Effector memory CD4-positive, alpha-beta T cell (primary cell): ENCODE data around the gene SMG7.

Experiments
- DNase-seq, 3 donors: peaks; one replicate each; pipeline ENCODE4 v3.0.0-alpha.2; 2020
- H3K27ac ChIP-seq: 2 replicates; pipeline ENCODE4 v1.7.0; 2013; ENCODE audit warnings: mild to moderate bottlenecking, low read length, moderate library complexity; ENCODE audit not compliant: insufficient read depth, poor library complexity, severe bottlenecking
- H3K27me3 ChIP-seq: replicated peaks from 2 replicates; pipeline ENCODE4 v1.7.0; 2013; ENCODE audit warnings: mild to moderate bottlenecking, low read length; ENCODE audit not compliant: insufficient read depth, control insufficient read depth, poor library complexity, severe bottlenecking
- H3K36me3 ChIP-seq: 2 replicates; pipeline ENCODE4 v1.7.0; 2013; ENCODE audit warnings: mild to moderate bottlenecking, low read length, moderate library complexity; ENCODE audit not compliant: control insufficient read depth, insufficient read depth
- H3K4me1 ChIP-seq: 2 replicates; pipeline ENCODE4 v1.7.0; 2013; ENCODE audit warnings: low read length, mild to moderate bottlenecking; ENCODE audit not compliant: control insufficient read depth, insufficient read depth, poor library complexity, severe bottlenecking
- H3K4me3 ChIP-seq: 2 replicates; pipeline ENCODE4 v1.7.0; 2013; ENCODE audit warnings: low read length, low read depth, mild to moderate bottlenecking; ENCODE audit not compliant: insufficient read depth, poor library complexity, severe bottlenecking
- H3K9me3 ChIP-seq: 2 replicates; pipeline ENCODE4 v1.7.0; 2013; ENCODE audit warnings: mild to moderate bottlenecking, low read length, moderate library complexity; ENCODE audit not compliant: control insufficient read depth

Gene SMG7

GRCh38 chr1:183593356-183593755, 121.1 kb downstream of the SMG7 start:
- Histone ChIP-seq H3K27ac (no peak overlapping the region), H3K4me1 (peaks cover 14% of the 10 kb centered on the region), H3K27me3 (no peaks in the 10 kb centered on the region), H3K9me3 (no peaks in the 10 kb centered on the region), H3K36me3 (no peaks in the 10 kb centered on the region), H3K4me3 (no peak overlapping the region)
- DNase-seq: no peak

DNA sequence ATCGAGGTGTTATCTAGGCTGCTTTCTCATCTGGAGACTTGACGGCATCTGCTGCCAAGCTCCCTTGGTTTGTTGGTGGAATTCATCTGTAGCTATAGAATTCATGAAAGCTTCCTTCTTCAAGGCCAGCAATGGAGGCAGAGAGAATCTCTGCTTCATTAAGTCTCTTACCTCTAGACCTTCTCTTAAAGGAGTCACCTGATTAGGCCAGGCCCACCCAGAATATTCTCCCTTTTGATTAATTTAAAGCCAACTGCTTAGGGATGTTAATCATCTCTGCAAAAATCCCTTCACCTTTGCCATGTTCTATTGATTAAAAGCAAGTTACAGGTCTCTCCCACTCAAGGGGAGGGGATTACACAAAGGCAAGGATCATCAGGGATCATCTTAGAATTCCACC, 123.2 kb downstream of the SMG7 start:
- H3K9me3 ChIP-seq: no peaks in the 10 kb centered on the region
- no peak overlapping the region for H3K4me3 ChIP-seq
- no peaks in the 10 kb centered on the region for H3K27me3 ChIP-seq
- H3K4me1 ChIP-seq: no peaks in the 10 kb centered on the region
- no peak overlapping the region for H3K27ac ChIP-seq
- no peaks in the 10 kb centered on the region for H3K36me3 ChIP-seq
- no peak for DNase-seq

- Histone ChIP-seq H3K9me3 (no peaks in the 10 kb centered on the region), H3K27me3 (no peaks in the 10 kb centered on the region), H3K4me3 (no peak overlapping the region), H3K27ac (no peak overlapping the region), H3K4me1 (no peaks in the 10 kb centered on the region), H3K36me3 (no peaks in the 10 kb centered on the region)
- DNase-seq: no peak
Measured at GRCh38 chr1:183596500-183596899, 124.2 kb downstream of the SMG7 start.

GRCh38 chr1:183597656-183598347, 125.5 kb downstream of the SMG7 start:
- Histone ChIP-seq H3K9me3 (no peaks in the 10 kb centered on the region), H3K27me3 (no peaks in the 10 kb centered on the region), H3K4me3 (no peak overlapping the region), H3K36me3 (no peaks in the 10 kb centered on the region), H3K4me1 (no peaks in the 10 kb centered on the region), H3K27ac (no peak overlapping the region)
- DNase-seq: no peak

DNA sequence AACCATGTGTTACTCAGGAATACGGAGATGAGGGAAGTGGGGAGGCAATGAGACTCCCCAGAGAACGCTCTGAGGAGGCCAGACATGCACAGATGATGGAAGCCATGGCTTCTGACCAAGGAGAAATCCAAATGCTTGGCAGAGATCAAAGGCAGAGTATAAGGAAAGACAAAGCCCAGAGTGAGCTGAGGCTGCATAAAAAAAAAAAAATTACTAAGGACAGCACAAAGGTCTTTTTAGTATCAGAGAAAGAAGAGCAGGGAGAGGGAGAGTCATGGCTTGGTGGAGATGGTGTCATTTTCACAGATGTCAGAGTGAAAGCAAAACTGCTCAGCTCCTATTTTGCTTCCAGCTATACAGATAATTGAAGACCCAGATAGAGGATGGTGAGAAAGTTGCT, 126.1 kb downstream of the SMG7 start:
- no peak overlapping the region for H3K4me3 ChIP-seq
- no peak overlapping the region for H3K27ac ChIP-seq
- no peaks in the 10 kb centered on the region for H3K4me1 ChIP-seq
- H3K9me3 ChIP-seq: no peaks in the 10 kb centered on the region
- no peaks in the 10 kb centered on the region for H3K36me3 ChIP-seq
- no peak for DNase-seq
- H3K27me3 ChIP-seq: no peaks in the 10 kb centered on the region

- H3K4me1 ChIP-seq: no peaks in the 10 kb centered on the region
- H3K27me3 ChIP-seq: no peaks in the 10 kb centered on the region
- DNase-seq: no peak
- no peaks in the 10 kb centered on the region for H3K36me3 ChIP-seq
- no peaks in the 10 kb centered on the region for H3K9me3 ChIP-seq
- no peak overlapping the region for H3K27ac ChIP-seq
- H3K4me3 ChIP-seq: no peak overlapping the region
Measured at GRCh38 chr1:183600136-183600535, 127.8 kb downstream of the SMG7 start.

DNA sequence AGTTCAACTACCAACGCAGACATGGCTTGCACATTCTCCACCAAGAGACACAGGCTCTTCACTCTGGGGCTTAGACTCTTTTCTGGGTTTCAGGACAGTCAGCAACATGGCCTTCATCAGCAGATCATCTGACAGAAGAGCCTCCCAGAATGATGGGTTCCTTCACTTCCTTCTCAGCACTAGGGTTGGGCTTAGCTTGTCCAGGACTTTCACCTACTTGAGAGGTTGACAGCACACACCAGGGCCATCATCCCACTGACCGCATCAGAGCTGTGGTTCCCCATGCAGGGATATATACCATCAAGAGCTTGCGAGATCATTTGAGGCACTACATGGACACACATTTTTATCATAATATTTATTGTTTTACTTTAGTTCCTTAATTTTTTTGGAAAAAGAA, 128.3 kb downstream of the SMG7 start:
- no peaks in the 10 kb centered on the region for H3K36me3 ChIP-seq
- no peak for DNase-seq
- H3K27ac ChIP-seq: no peak overlapping the region
- no peaks in the 10 kb centered on the region for H3K27me3 ChIP-seq
- H3K9me3 ChIP-seq: no peaks in the 10 kb centered on the region
- H3K4me3 ChIP-seq: no peak overlapping the region
- no peaks in the 10 kb centered on the region for H3K4me1 ChIP-seq

- H3K27ac ChIP-seq: no peak overlapping the region
- no peak overlapping the region for H3K4me3 ChIP-seq
- H3K4me1 ChIP-seq: no peaks in the 10 kb centered on the region
- H3K9me3 ChIP-seq: no peaks in the 10 kb centered on the region
- H3K27me3 ChIP-seq: no peaks in the 10 kb centered on the region
- H3K36me3 ChIP-seq: no peaks in the 10 kb centered on the region
- DNase-seq: no peak
Measured at GRCh38 chr1:183602510-183602909, 130.2 kb downstream of the SMG7 start.
